ENCODE data around the gene SLC12A8. TPM values are rescaled to one million over a fixed set of nuclear protein-coding genes. Genes with fewer than 3 reads are reported as not detected.

SLC12A8 gene
- total RNA-seq, 1 donor from 2014 or later: 2.2 TPM

DNA sequence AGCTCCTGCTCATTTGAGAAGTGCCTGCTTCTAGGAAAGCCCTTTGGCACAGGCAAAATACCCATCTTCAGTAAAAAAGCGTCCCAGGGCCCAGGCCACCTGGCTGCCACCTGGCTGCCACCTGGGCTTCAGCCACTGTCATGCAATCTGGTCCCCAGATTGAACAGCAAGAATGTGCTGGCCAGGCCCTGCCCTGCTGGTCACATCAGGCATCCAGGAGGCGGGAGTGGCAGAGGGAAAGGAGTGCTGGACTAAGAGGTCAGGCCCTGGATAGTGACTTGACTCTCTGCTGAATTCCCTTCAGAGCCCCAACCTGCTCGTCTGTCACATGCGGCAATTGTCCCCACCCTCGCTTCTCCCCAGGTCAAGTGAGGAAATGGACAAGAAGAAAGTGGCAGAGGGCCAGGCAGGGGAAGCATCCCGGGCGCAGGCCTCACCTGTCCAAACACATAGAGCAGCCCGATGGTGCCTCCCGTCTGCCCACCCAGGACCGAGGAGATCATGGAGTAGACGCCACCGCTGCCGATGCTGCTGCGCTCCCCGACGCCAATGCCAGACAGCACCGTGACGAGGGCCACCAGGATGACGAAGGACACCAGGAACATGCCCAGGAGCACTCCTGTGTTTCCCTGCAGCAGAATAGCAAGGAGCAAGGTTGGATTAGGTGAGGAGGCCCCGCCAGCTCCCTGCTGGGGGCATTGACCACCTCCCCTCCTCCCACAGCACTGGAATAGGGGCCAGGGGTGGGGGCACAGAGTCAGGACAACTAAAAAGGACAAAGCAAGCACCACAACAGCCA, 25.5 kb downstream of the SLC12A8 start:
- Mint-ChIP-seq H3K4me1 (peaks cover 25% of the 10 kb centered on the region), H3K27me3 (ENCODE audit: insufficient read depth, low read depth) (peaks cover 5% of the 10 kb centered on the region), H3K4me3 (peak overlapping the region; percentile 68), H3K36me3 (no peaks in the 10 kb centered on the region), H3K27ac (peak overlapping the region; percentile 60), H3K9me3 (no peaks in the 10 kb centered on the region)
- Histone ChIP-seq H3K79me2 (ENCODE audit: low read depth) (no peaks in the 10 kb centered on the region), H3F3A (ENCODE audit: low read depth) (peaks cover 29% of the 10 kb centered on the region), H3K4me3 (no peak overlapping the region), H3K9me3 (ENCODE audit: low read depth) (no peaks in the 10 kb centered on the region), H3K9ac (no peak overlapping the region), H3K4me1 (peaks cover 22% of the 10 kb centered on the region), H3K36me3 (no peaks in the 10 kb centered on the region), H3K27ac (peak overlapping the region; percentile 63), H3K27me3 (no peaks in the 10 kb centered on the region), H3K4me2 (no peak overlapping the region), H2AFZ (replicated peaks) (peak overlapping the region; percentile 93), H4K20me1 (ENCODE audit: low read depth) (no peaks in the 10 kb centered on the region)
- TF ChIP-seq EZH2 (IDR thresholded peaks at IDR 0.05) (no peak), EZH2phosphoT487 (IDR thresholded peaks at IDR 0.05) (no peak)
- TF ChIP-seq, protein P1, sequence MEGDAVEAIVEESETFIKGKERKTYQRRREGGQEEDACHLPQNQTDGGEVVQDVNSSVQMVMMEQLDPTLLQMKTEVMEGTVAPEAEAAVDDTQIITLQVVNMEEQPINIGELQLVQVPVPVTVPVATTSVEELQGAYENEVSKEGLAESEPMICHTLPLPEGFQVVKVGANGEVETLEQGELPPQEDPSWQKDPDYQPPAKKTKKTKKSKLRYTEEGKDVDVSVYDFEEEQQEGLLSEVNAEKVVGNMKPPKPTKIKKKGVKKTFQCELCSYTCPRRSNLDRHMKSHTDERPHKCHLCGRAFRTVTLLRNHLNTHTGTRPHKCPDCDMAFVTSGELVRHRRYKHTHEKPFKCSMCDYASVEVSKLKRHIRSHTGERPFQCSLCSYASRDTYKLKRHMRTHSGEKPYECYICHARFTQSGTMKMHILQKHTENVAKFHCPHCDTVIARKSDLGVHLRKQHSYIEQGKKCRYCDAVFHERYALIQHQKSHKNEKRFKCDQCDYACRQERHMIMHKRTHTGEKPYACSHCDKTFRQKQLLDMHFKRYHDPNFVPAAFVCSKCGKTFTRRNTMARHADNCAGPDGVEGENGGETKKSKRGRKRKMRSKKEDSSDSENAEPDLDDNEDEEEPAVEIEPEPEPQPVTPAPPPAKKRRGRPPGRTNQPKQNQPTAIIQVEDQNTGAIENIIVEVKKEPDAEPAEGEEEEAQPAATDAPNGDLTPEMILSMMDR (IDR thresholded peaks at IDR 0.05): no peak
- DNase-seq (ENCODE audit: low spot score): peak; percentile 43

DNA sequence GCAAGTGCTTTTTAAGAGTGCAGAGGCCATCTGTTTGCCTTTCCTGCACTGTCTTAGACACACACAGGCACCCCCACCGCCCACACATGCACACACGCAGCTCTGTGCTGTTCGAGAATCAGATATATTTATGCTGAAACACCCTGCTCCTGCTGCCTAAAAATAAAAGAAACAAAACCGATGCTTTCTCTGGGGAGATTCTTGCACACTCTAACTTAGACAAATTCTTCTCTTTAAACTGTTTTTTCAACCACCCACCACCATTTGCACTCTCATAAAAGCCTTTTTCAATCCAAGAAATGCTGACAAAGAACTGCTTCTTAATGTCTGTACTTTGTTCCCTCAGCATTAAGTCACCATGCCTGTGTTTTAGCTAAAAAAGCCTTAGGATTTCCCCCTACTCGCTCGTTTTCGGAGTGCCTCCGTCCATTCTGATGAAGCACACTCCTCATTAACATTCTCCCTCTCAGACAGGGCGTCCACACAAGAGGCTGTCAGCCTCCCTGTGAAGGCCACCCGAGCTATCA, 26.2 kb downstream of the SLC12A8 start:
- H3K27ac Mint-ChIP-seq: peak overlapping the region; percentile 22
- no peaks in the 10 kb centered on the region for H4K20me1 ChIP-seq (ENCODE audit: low read depth)
- no peak overlapping the region for H3K4me3 ChIP-seq
- no peak overlapping the region for H3K9ac ChIP-seq
- H3K79me2 ChIP-seq (ENCODE audit: low read depth): no peaks in the 10 kb centered on the region
- peaks cover 29% of the 10 kb centered on the region for H3F3A ChIP-seq (ENCODE audit: low read depth)
- H3K9me3 Mint-ChIP-seq: no peaks in the 10 kb centered on the region
- peaks cover 5% of the 10 kb centered on the region for H3K27me3 Mint-ChIP-seq (ENCODE audit: insufficient read depth, low read depth)
- H3K4me1 Mint-ChIP-seq: peaks cover 25% of the 10 kb centered on the region
- H3K27me3 ChIP-seq: no peaks in the 10 kb centered on the region
- H3K4me1 ChIP-seq: peaks cover 22% of the 10 kb centered on the region
- TF ChIP-seq, protein P1 (IDR thresholded peaks at IDR 0.05): no peak
- TF ChIP-seq EZH2phosphoT487 (IDR thresholded peaks at IDR 0.05) (no peak), EZH2 (IDR thresholded peaks at IDR 0.05) (no peak)
- peak overlapping the region; percentile 63 for H3K27ac ChIP-seq
- peak overlapping the region; percentile 93 for H2AFZ ChIP-seq (replicated peaks)
- DNase-seq (ENCODE audit: low spot score): peak; percentile 33
- H3K4me3 Mint-ChIP-seq: peak overlapping the region; percentile 68
- H3K9me3 ChIP-seq (ENCODE audit: low read depth): no peaks in the 10 kb centered on the region
- H3K4me2 ChIP-seq: peak overlapping the region; percentile 52
- no peaks in the 10 kb centered on the region for H3K36me3 Mint-ChIP-seq
- no peaks in the 10 kb centered on the region for H3K36me3 ChIP-seq

DNA sequence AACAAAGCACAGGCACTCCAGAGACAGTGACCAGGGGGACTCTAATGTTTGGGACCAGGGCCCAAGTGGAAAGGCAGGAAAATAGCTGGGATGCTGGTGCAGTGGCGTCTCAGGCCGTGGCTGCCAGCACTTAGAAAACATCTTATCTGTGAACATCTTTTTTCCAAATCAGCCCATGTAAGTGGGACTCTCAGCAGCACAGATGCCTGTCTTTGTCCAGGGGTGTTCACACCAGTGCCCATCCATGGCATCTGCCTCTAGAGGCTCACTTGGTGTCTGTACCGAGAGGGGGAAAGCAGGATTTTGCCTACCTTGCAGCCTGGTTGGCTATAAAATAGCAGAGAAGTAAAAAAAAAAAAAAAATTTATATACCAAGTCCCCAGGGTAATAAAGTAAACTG, 26.7 kb downstream of the SLC12A8 start:
- no peak overlapping the region for H3K9ac ChIP-seq
- H3K9me3 Mint-ChIP-seq: no peaks in the 10 kb centered on the region
- H3K4me1 Mint-ChIP-seq: peaks cover 25% of the 10 kb centered on the region
- H3K36me3 ChIP-seq: no peaks in the 10 kb centered on the region
- H3K9me3 ChIP-seq (ENCODE audit: low read depth): no peaks in the 10 kb centered on the region
- no peaks in the 10 kb centered on the region for H3K27me3 ChIP-seq
- H3K4me2 ChIP-seq: no peak overlapping the region
- TF ChIP-seq, protein P1 (IDR thresholded peaks at IDR 0.05): no peak
- TF ChIP-seq EZH2 (IDR thresholded peaks at IDR 0.05) (no peak), EZH2phosphoT487 (IDR thresholded peaks at IDR 0.05) (no peak)
- peak overlapping the region; percentile 14 for H3K27ac Mint-ChIP-seq
- H3F3A ChIP-seq (ENCODE audit: low read depth): peaks cover 29% of the 10 kb centered on the region
- peaks cover 22% of the 10 kb centered on the region for H3K4me1 ChIP-seq
- no peak overlapping the region for H2AFZ ChIP-seq (replicated peaks)
- H3K4me3 ChIP-seq: no peak overlapping the region
- H3K4me3 Mint-ChIP-seq: no peak overlapping the region
- no peaks in the 10 kb centered on the region for H3K79me2 ChIP-seq (ENCODE audit: low read depth)
- H4K20me1 ChIP-seq (ENCODE audit: low read depth): no peaks in the 10 kb centered on the region
- H3K36me3 Mint-ChIP-seq: no peaks in the 10 kb centered on the region
- no peak for DNase-seq (ENCODE audit: low spot score)
- no peak overlapping the region for H3K27ac ChIP-seq
- H3K27me3 Mint-ChIP-seq (ENCODE audit: insufficient read depth, low read depth): peaks cover 5% of the 10 kb centered on the region
